Thyroid gland (tissue), 4 donors: Measurements from ENCODE around the gene PNKP. TPM values are rescaled to one million over a fixed set of nuclear protein-coding genes. Genes with fewer than 3 reads are reported as not detected.
A peak's percentile ranks its signal among the peaks of the same experiment; 100 is the strongest.

Experiments
- DNase-seq, 2 donors: peaks; one replicate each; pipeline ENCODE4 v3.0.0-alpha.2; 2019
- H3K27ac ChIP-seq, 3 donors: fragments of 200-600 bp; sonication (generic); 1 replicate in 2 of 3; 2 replicates in 1 of 3; pipeline ENCODE4 v1.5.1; 2016 to 2019; ENCODE audit warnings: mild to moderate bottlenecking in 1 of 3, moderate library complexity in 1 of 3
- H3K27me3 ChIP-seq: fragments of 200-600 bp; sonication (generic); one replicate; pipeline ENCODE4 v1.5.1; 2019
- H3K36me3 ChIP-seq, 2 donors: fragments of 200-600 bp; sonication (generic); one replicate each; pipeline ENCODE4 v1.5.1; 2016 to 2019
- H3K4me1 ChIP-seq, 2 donors: fragments of 200-600 bp; sonication (generic); one replicate each; pipeline ENCODE4 v1.5.1; 2017 to 2019
- H3K4me3 ChIP-seq, 3 donors: fragments of 200-600 bp; sonication (generic); replicated peaks in 1 of 3; 1 replicate in 2 of 3; 2 replicates in 1 of 3; pipeline ENCODE4 v1.5.1; 2016; ENCODE audit warnings: mild to moderate bottlenecking in 1 of 3
- H3K9me3 ChIP-seq: fragments of 200-600 bp; sonication (generic); one replicate; pipeline ENCODE4 v1.5.1; 2017
- CTCF ChIP-seq, 6 experiments: fragments of 200-600 bp in 3 of 6; fragments of 450-650 bp in 3 of 6; sonication (generic) in 3 of 6; IDR thresholded peaks; one replicate each; pipeline ENCODE4 v1.5.1; 2016 to 2019; ENCODE audit warnings: antibody characterized with exemption in 6 of 6, mild to moderate bottlenecking in 2 of 6, inconsistent platforms in 1 of 6, moderate library complexity in 1 of 6
- POLR2A ChIP-seq, 2 donors: fragments of 450-650 bp; IDR thresholded peaks; one replicate each; pipeline ENCODE4 v1.6.1; 2017; ENCODE audit warnings: antibody characterized with exemption in 2 of 2, mild to moderate bottlenecking in 2 of 2, moderate library complexity in 1 of 2
- WGBS, 2 donors: methylation state at CpG; one replicate each; pipeline ENCODE4 v1.1.5; 2017; 5-methylcytosine and 5-hydroxymethylcytosine counted together
- intact Hi-C: fragments of 100-400 bp; cut with DNase I; formaldehyde crosslinking; loops from one replicate; pipeline ENCODE4 v1.15.1; 2023
- total RNA-seq, 4 donors: library from RNA; depleted of rRNA; stranded (reverse); fragments of >200 nt; gene quantifications; one replicate each; pipeline ENCODE4 v1.2.3, GENCODE V29; 2016

The PNKP gene
- total RNA-seq, 4 donors from 2014 or later: 54.6 to 124 (median 84.3) TPM

GRCh38 chr19:49853852-49854377, 13.5 kb downstream of the PNKP start:
- Histone ChIP-seq H3K4me1 (peaks cover 20% of the 10 kb centered on the region in 2 donors), H3K36me3 (peaks cover 28 to 33% of the 10 kb centered on the region in 2 donors), H3K27me3 (no peaks in the 10 kb centered on the region), H3K9me3 (no peaks in the 10 kb centered on the region), H3K4me3 (no peak overlapping the region), H3K27ac (no peak overlapping the region)
- no peak for TF ChIP-seq POLR2A (IDR thresholded peaks at IDR 0.05)
- no peak for TF ChIP-seq CTCF (IDR thresholded peaks at IDR 0.05)
- DNase-seq: no peak
- 85 to 92% methylated on average over 9 to 10 of the region's 10 CpGs for whole genome bisulfite sequencing, 2 donors
- intact Hi-C loops: loop anchor here (5.0 kb wide), 1 partner anchor 37 kb away; the partner anchor contains the start of gene MED25

- Histone ChIP-seq H3K27me3 (no peaks in the 10 kb centered on the region), H3K27ac (no peak overlapping the region), H3K4me3 (peak overlapping the region in 2 of 3 donors; percentile 41 to 81), H3K36me3 (peaks cover 21 to 23% of the 10 kb centered on the region in 2 donors), H3K9me3 (no peaks in the 10 kb centered on the region), H3K4me1 (peaks cover 20% of the 10 kb centered on the region in 2 donors)
- WGBS, 2 donors: 67 to 69% methylated on average over 14 of the region's 14 CpGs
- intact Hi-C loops: loop anchor here (5.0 kb wide), 1 partner anchor 35 kb away; the partner anchor contains the start of gene MED25
- DNase-seq: no peak
- TF ChIP-seq CTCF (IDR thresholded peaks at IDR 0.05): no peak
Observed at GRCh38 chr19:49852631-49853126, 14.7 kb downstream of the PNKP start.

GRCh38 chr19:49851456-49852259, 15.7 kb downstream of the PNKP start:
- H3K9me3 ChIP-seq: no peaks in the 10 kb centered on the region
- peak overlapping the region; percentile 31 to 81 (median 41) for H3K4me3 ChIP-seq
- peaks cover 11 to 14% of the 10 kb centered on the region in 2 donors for H3K36me3 ChIP-seq
- H3K27me3 ChIP-seq: no peaks in the 10 kb centered on the region
- peak overlapping the region in 2 of 3 donors; percentile 98 to 100 for H3K27ac ChIP-seq
- intact Hi-C loops: loop anchor here (5.0 kb wide), 1 partner anchor 34 kb away; the partner anchor contains the start of gene MED25
- DNase-seq: peak; percentile 41 to 50
- TF ChIP-seq CTCF (IDR thresholded peaks at IDR 0.05): no peak
- TF ChIP-seq POLR2A (IDR thresholded peaks at IDR 0.05): no peak
- peaks cover 20% of the 10 kb centered on the region in 2 donors for H3K4me1 ChIP-seq
- WGBS, 2 donors: 7% methylated on average over 15 to 30 of the region's 78 CpGs

- Histone ChIP-seq H3K36me3 (peaks cover 7 to 9% of the 10 kb centered on the region in 2 donors), H3K27ac (peak within 1 kb of the TSS; percentile 98 to 100 (median 99)), H3K9me3 (no peaks in the 10 kb centered on the region), H3K4me1 (peaks cover 20% of the 10 kb centered on the region in 2 donors), H3K4me3 (peak within 1 kb of the TSS; percentile 41 to 99 (median 81)), H3K27me3 (no peaks in the 10 kb centered on the region)
- peak; percentile 89 to 91 for DNase-seq
- 2 to 4% methylated on average over 20 to 31 of the region's 98 CpGs for WGBS, 2 donors
- TF ChIP-seq CTCF (IDR thresholded peaks at IDR 0.05) (no peak), POLR2A (IDR thresholded peaks at IDR 0.05) (peak in 1 of 2 donors; percentile 81)
- intact Hi-C loops: loop anchor here (5.0 kb wide), 1 partner anchor 33 kb away; the partner anchor contains the start of gene MED25
Observed at GRCh38 chr19:49850487-49851342, 16.7 kb downstream of the PNKP start, which contains the start of gene PTOV1. Gene PTOV1 (plus strand): TSS chr19:49851159.
